ENCODE measurements around the gene RAB27B. TPM values are rescaled to one million over a fixed set of nuclear protein-coding genes. Genes with fewer than 3 reads are reported as not detected.

Gene RAB27B
- total RNA-seq, 1 experiment from 2014 or later, result 0.87 TPM

DNA sequence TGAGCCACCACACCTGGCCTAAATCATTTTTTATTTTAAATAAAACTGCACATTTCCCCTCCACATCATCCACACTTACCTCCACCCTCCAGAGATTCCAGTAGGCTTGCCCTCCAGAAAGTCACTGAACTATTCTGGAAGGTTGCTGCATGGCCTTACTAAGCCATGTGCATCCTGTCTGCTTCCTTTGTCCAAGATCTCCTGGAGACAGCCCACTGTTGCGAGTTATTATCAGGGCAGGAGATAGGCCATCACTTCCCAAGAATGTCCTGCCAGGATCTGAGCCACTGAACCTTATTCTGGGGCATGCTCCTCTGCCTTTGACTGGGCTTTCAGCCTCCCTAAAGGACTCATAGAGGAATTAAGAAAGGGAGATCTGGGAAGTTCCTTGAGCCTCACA, 104.2 kb downstream of the RAB27B start (continued):
- TF ChIP-seq AFF4 (CRISPR knock-in tag; IDR thresholded peaks at IDR 0.05; ENCODE audit: borderline replicate concordance), result no peak
- no peak for TF ChIP-seq CTCF (IDR thresholded peaks at IDR 0.05)
- TF ChIP-seq GTF2I (CRISPR knock-in tag; conservative IDR thresholded peaks at IDR 0.05), result no peak
- no peak for TF ChIP-seq PREB (CRISPR knock-in tag; IDR thresholded peaks at IDR 0.05; ENCODE audit: borderline replicate concordance)
- TF ChIP-seq OVOL2 (CRISPR knock-in tag; IDR thresholded peaks at IDR 0.05; ENCODE audit: borderline replicate concordance), result no peak

GRCh38 chr18:54938506-54938905, 110.2 kb downstream of the RAB27B start:
- no peaks in the 10 kb centered on the region for H3K9me3 Mint-ChIP-seq
- no peaks in the 10 kb centered on the region for H3K4me1 Mint-ChIP-seq
- no peaks in the 10 kb centered on the region for H3K36me3 Mint-ChIP-seq
- no peak overlapping the region for H3K4me3 Mint-ChIP-seq
- no peak for ATAC-seq
- CTCF ChIA-PET, result no interaction called here
- TF ChIP-seq E2F4 (CRISPR knock-in tag; IDR thresholded peaks at IDR 0.05; ENCODE audit: borderline replicate concordance, low read depth) (no peak), ZNF425 (CRISPR knock-in tag; conservative IDR thresholded peaks at IDR 0.05) (no peak), NFYB (CRISPR knock-in tag; conservative IDR thresholded peaks at IDR 0.05; ENCODE audit: low read depth) (no peak), GABPB1 (CRISPR knock-in tag; IDR thresholded peaks at IDR 0.05) (no peak), NR1H2 (CRISPR knock-in tag; IDR thresholded peaks at IDR 0.05) (no peak), ARID4B (CRISPR knock-in tag; IDR thresholded peaks at IDR 0.05; ENCODE audit: borderline replicate concordance) (no peak), TEAD4 (CRISPR knock-in tag; IDR thresholded peaks at IDR 0.05) (no peak), ZNF138 (CRISPR knock-in tag; conservative IDR thresholded peaks at IDR 0.05) (no peak)
- TF ChIP-seq, protein P1, sequence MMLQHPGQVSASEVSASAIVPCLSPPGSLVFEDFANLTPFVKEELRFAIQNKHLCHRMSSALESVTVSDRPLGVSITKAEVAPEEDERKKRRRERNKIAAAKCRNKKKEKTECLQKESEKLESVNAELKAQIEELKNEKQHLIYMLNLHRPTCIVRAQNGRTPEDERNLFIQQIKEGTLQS (CRISPR knock-in tag; conservative IDR thresholded peaks at IDR 0.05), result no peak
- POLR2A ChIA-PET, result no interaction called here
- no peak overlapping the region for H3K27ac Mint-ChIP-seq
- H3K27me3 Mint-ChIP-seq (ENCODE audit: low read depth), result no peaks in the 10 kb centered on the region
- DNase-seq (ENCODE audit: low spot score), result no peak

All from WTC11 (cell line).